Mononuclear cell (primary cell): ENCODE results near the gene TCF19. TPM values are rescaled to one million over a fixed set of nuclear protein-coding genes. Genes with fewer than 3 reads are reported as not detected.
"Not testable (repeated sequence)": the region's sequence is repeated elsewhere in the genome, so short reads cannot be mapped to it uniquely, and the experiment has no call there.

ENCODE experiments used
- H3K27me3 ChIP-seq: 2 replicates; pipeline ENCODE4 v1.6.0; 2011; ENCODE audit warnings: low read length, control low read depth; ENCODE audit not compliant: insufficient read depth
- H3K4me1 ChIP-seq: 2 replicates; pipeline ENCODE4 v1.5.1; 2011; ENCODE audit warnings: mild to moderate bottlenecking, low read length, control low read depth; ENCODE audit not compliant: insufficient read depth
- H3K4me3 ChIP-seq: 2 replicates; pipeline ENCODE4 v1.5.1; 2011; ENCODE audit warnings: mild to moderate bottlenecking, low read length, moderate library complexity
- H3K9me3 ChIP-seq: 2 replicates; pipeline ENCODE4 v1.5.1; 2011; ENCODE audit warnings: low read depth, mild to moderate bottlenecking, control low read depth, low read length
- total RNA-seq: library from RNA; depleted of rRNA; stranded (reverse); fragments of >200 nt; gene quantifications from one replicate; pipeline ENCODE4 v1.2.3, GENCODE V29; 2012

The TCF19 gene
- total RNA-seq, 1 donor: 1.9 TPM

DNA sequence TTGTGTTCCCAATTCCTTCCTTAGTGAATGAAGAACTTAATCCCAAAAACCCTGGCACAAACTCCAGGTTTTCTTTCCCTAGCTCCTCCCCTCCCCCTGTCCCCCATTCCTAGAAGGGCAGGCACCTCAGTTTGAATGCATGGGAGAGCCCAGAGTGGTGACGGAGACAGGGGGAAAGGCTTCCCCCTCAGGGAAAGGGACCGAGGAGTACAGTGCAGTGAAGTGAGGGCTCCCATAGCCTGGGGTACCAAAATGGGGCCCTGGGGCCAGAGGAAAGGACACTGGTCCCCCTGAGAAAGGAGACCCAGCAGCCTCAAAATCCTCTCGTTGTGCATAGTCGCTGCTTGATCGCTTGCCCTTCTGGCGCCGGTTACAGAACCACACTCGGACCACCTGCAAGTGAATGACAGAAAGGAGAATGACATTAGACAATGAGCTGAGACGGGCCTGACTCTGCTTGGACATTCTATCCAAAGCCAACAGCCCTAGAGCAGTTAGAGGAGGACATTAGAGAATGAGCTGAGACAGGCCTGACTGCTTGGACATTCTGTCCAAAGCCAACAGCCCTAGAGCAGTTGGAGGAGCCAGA lies 6.2 kb downstream of the TCF19 start:
- H3K9me3 ChIP-seq, H3K4me1 ChIP-seq, H3K4me3 ChIP-seq, H3K27me3 ChIP-seq: not testable (repeated sequence)

DNA sequence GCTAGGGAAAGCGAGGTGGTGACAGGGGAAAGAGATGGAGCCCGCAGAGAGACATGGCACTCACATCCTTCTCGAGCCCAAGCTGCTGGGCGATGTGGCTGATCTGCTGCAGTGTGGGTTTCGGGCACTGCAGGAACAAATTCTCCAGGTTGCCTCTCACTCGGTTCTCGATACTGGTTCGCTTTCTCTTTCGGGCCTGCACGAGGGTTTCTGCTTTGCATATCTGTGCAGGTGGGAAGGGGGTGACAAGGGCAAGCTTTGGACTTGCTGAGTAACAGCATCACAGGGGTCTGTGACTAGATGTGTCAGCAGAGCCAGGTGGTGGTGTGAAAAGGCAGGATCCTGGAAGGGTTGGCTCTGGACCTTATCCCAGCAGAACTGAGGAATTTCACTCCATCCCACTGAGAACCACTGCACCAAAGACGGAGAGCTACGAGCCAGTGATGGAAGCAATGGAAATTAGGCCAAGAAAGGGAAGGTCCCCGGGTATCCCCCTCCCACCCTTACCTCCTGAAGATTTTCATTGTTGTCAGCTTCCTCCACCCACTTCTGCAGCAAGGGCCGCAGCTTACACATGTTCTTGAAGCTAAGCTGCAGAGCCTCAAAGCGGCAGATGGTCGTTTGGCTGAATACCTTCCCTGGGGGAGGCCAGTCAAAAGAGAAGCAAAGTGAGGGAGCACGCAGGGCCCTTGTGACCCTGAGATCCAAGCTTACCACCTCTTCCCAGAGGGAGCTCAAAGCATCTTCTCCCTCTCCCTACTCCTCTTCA lies 6.9 kb downstream of the TCF19 start:
- not testable (repeated sequence) for H3K4me1 ChIP-seq, H3K9me3 ChIP-seq, H3K27me3 ChIP-seq, H3K4me3 ChIP-seq

DNA sequence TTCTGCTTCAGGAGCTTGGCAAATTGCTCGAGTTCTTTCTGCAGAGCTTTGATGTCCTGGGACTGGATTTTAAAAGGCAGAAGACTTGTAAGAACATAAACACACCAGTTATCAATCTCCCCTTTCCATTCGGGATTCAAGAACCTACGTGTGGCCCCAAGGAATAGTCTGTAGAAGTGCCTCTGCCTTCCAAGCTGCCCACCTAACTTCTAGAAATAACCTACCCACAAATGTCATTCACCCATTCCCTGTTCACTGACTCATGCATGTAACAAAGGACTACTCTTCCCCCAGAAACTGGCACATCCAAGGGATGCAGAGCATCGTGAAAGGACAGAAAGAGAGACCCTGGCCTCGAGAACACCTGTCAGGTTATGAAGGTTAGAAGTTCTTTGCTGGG lies 7.6 kb downstream of the TCF19 start:
- H3K27me3 ChIP-seq: no peaks in the 10 kb centered on the region
- H3K4me1 ChIP-seq: no peaks in the 10 kb centered on the region
- H3K9me3 ChIP-seq: no peaks in the 10 kb centered on the region
- H3K4me3 ChIP-seq: no peak overlapping the region

DNA sequence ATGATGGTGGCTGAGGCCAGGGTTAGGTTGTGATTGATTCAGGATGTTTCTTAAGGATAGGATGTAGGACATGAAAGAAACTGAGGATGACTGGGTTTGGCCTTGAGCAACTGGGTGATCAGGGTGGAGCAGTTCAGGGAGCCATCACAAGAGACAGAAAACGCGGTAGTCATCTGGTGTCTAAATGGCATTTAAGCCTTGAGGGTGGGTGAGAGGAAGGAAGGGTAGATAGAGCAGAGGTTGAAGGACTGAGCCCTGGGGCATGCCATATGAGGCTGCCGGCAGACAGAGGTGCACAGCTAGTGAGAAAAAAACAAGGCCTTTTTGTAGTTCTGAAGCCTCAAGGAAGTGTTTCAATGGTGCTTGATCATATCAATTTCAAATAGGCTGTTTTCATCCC lies 10.2 kb downstream of the TCF19 start:
- H3K4me1 ChIP-seq: no peaks in the 10 kb centered on the region
- H3K9me3 ChIP-seq: no peaks in the 10 kb centered on the region
- no peaks in the 10 kb centered on the region for H3K27me3 ChIP-seq
- no peak overlapping the region for H3K4me3 ChIP-seq

DNA sequence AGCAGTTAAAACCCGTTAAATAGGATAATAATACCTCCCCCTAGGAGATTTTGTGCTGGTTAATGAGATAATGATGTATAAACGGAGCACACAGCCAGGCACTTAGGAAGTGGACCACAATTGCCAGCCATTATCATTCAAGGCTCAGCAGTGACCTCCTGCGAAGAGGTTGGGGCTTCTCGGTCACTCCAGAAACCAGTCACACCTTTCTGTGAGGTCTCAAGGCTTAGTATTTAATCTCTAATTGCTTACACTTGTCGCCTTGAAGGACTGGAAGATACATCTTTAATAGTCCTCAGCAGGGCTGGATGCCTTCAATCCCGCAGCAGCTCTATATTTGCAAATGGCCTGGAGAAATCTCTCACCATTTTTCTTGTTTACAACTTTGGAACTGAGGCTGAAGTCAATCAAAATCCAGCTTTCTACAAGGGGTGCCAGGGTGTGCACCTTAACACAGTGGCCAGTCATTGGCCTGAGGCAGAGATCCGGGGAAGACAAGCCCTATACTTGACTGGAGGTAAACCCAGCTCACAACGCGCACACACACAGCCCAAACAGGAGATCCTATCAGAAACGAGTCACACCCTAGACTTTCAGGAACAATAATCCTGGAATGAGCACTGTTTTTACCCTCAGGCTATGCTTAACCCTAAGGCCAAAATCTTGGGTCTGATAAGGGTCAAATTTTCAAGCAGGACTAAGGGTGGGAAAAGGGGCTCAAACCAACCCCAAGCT lies 10.9 kb downstream of the TCF19 start:
- H3K9me3 ChIP-seq: no peaks in the 10 kb centered on the region
- H3K4me1 ChIP-seq: no peaks in the 10 kb centered on the region
- no peak overlapping the region for H3K4me3 ChIP-seq
- H3K27me3 ChIP-seq: no peaks in the 10 kb centered on the region

DNA sequence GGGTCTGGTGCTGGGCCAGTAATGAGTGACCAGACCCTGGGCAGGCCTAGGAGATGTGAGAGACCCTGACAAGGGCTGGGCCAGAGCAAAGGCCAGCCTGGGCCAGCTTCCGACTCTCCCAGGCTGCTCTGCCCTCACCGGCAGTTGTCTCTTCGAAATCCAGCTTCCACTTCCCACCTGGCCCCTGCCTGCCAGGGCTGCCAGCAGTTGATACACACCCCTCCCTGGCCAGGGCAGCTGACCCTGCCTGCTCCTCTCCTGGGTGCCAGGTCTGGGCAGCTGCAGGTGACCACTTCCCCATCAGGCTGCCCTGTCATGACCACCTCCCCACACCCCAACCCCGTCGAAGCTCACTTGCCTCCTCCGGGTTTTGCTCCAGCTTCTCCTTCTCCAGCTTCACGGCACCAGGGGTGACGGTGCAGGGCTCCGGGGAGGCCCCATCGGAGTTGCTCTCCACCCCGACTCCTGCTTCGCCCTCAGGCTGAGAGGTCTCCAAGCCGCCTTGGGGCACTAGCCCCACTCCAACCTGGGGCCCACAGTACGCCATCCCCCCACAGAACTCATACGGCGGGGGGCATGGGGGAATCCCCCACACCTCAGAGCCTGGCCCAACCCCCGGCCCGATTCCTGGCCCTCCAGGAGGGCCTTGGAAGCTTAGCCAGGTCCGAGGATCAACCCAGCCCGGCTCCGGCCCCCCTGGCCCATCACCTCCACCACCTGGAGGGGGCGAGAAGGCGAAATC lies 11.6 kb downstream of the TCF19 start:
- H3K9me3 ChIP-seq, H3K4me1 ChIP-seq, H3K4me3 ChIP-seq, H3K27me3 ChIP-seq: not testable (repeated sequence)

DNA sequence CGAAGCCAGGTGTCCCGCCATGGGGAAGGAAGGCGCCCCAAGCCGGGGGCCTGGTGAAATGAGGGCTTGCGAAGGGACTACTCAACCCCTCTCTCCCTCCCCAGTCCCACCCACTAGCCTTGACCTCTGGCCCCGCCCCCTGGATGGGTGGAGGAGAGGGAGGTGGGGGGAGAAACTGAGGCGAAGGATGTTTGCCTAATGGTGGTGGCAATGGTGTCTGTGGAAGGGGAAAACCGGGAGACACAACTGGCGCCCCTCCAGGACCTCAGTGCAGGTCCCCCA lies 12.2 kb downstream of the TCF19 start, which contains the start of gene POU5F1:
Gene POU5F1 (minus strand): TSS at position 83 of the 282 bp plus-strand sequence. CDS start 62 bp downstream, at position 21.
- Histone ChIP-seq H3K4me1 (no peaks in the 10 kb centered on the region), H3K4me3 (no peak within 1 kb of the TSS)

DNA sequence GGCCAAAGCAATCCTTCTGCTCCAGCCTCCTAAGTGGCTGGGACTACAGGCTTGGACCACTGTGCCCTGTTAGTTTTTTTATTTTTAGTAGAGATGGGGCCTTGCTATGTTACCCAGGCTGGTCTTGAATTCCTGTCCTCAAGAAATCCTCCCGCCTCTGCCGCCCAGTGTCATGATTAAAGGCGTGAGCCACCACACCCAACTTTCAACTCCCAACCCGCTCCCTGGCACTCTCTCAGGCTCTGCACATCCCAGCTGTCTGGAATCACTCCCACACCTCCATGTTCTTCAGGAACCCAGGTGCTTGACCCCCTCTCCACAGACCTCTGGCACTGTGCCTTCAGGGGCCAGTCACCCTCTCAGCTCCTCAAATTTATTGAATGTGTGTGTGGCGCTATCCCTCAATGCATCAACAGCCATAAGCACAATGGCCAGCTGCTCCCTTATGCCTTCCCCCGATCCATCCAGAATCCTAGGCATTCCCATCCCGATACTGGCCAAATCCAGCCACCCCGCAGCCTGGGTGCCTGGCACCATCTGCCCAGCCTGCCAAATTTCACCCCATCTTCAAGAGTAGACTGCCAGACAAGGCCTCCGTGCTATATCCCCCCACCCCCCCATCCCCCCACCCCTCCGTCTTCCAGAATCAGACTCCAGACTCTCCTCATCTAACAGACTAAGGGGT lies 12.7 kb downstream of the TCF19 start:
- H3K4me1 ChIP-seq: no peaks in the 10 kb centered on the region
- H3K9me3 ChIP-seq: no peaks in the 10 kb centered on the region

More for the DNA sequence above, 12.2 kb downstream of the TCF19 start, which contains the start of gene POU5F1:
- no peaks in the 10 kb centered on the region for H3K27me3 ChIP-seq
- no peaks in the 10 kb centered on the region for H3K9me3 ChIP-seq

DNA sequence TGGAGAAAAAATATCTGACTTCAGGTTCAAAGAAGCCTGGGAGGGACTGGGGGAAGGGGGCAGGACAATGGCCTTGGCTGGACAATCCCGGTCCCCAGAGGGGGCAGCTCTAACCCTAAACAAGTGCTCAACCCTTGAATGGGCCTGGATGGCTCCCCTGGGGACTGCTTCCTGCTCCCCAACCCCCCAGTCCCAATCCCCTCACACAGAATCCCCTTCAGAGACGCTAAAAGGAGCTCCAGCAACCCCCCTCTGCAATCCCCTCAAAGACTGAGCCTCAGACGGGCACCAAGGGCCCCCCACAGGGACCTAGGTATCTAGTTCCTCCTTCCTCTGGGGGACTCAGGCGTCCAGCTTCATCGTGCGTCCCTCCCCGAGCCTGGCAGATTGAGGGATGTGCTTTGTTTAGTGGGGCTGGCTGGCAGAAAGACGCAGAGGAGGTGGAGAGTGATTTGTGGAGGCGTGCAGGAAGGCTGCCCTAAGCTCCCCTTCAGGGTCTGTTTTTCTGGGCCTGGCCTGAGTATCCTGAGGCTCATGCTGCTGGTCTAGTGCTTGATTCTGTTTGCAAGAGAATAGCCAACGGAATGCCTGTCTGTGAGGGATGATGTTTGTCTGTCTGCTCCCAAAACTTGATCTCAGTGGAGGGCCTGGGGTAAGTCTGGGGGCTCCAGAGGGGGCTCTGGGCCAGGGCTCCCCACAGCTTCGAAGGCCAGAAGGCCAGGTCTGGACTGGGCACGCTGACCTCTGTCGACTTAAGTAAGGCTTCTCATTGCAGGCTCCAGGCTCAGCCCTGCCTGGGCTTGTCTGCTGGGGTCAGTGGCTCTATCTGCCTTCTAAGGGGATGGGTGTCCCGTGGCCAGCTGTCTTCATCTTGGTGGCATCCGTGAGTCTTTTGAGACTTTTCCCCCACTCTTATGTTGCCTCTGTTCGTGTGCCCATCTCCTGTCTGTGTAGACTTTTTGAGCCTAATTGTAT lies 13.8 kb downstream of the TCF19 start:
- Histone ChIP-seq H3K4me1 (no peaks in the 10 kb centered on the region), H3K9me3 (no peaks in the 10 kb centered on the region)

More for the DNA sequence above, 12.7 kb downstream of the TCF19 start:
- H3K27me3 ChIP-seq: no peaks in the 10 kb centered on the region
- H3K4me3 ChIP-seq: no peak overlapping the region

DNA sequence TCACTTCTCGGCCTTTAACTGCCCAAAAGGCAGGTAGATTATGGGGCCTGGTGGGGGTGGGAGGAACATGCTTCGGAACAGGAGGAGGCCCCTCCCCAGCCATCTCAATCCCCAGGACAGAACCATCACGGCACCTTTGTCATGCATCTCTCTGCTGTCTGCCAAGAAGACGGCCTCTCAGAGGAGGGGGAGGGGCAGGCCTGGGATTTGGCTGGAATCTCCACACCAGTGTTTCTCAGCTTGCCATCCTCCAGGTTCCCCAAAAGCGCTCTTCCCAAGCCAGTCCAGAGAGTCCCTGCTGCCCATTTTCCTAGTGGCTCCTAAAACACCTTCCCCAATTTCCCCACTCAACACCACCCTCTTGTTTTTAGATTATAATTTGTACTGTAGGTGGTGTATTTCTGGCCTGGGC lies 14.6 kb downstream of the TCF19 start:
- Histone ChIP-seq H3K9me3 (no peaks in the 10 kb centered on the region), H3K4me1 (no peaks in the 10 kb centered on the region), H3K4me3 (no peak overlapping the region), H3K27me3 (no peaks in the 10 kb centered on the region)

More for the DNA sequence above, 13.8 kb downstream of the TCF19 start:
- no peak overlapping the region for H3K4me3 ChIP-seq
- no peaks in the 10 kb centered on the region for H3K27me3 ChIP-seq

DNA sequence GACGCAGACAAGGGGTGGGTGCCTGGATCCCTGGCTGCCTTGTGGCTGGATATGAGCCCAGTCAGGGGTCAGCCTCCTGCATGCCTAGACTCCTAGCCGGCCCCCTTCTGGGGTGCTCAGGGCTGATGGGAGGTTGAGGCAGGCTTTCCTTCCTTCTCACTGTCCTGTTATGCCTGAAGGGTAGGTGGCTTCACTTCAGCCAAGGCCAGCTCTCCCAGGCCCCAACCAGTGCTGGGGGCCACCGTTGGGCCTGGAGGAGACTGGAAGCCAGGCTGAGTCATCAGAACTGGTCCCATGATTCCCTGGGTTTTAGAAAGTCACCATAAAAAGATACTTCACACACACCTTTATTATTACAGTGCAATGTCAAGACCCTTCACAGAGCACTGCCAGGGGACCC lies 15.0 kb downstream of the TCF19 start:
- Histone ChIP-seq H3K4me3 (no peak overlapping the region), H3K27me3 (no peaks in the 10 kb centered on the region)

DNA sequence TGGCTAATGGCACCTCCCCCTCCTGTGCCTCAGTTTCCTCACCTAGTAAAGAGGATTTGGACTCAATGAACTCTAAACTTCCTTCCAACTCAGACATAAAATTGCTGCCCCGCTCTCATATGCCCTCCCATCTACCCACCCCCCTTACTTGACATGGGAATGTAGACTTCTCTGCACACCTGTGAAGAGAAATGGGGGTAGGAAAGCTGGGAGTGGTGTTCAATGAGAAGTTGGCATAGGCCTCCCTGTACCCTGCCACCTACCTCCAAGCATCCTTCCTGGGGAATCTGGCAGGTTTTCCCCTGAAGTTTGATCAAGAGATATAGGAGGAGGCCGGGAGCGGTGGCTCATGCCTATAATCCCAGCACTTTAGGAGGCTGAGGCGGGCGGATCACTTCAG lies 16.0 kb downstream of the TCF19 start:
- H3K9me3 ChIP-seq: no peaks in the 10 kb centered on the region
- no peak overlapping the region for H3K4me3 ChIP-seq
- no peaks in the 10 kb centered on the region for H3K27me3 ChIP-seq
- no peaks in the 10 kb centered on the region for H3K4me1 ChIP-seq

More for the DNA sequence above, 15.0 kb downstream of the TCF19 start:
- Histone ChIP-seq H3K4me1 (no peaks in the 10 kb centered on the region), H3K9me3 (no peaks in the 10 kb centered on the region)

DNA sequence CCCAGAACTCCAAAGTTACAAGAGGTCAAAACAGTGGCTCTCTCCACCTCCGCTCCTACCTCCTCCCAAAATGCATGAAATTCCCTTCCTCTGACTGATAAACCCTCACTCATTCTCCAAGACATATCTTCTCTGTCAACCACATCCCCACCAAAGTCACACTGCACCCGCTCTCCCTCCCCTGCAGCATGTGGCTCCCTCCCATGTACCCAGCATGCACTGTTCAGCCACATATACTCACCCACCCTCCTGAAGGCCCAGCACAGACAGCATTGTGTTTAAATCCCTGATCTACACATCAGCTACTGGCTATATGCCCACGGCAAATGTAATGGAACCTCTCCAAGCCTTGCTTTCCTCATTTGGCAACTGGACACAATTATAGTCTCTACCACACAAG lies 17.6 kb downstream of the TCF19 start:
- Histone ChIP-seq H3K9me3 (no peaks in the 10 kb centered on the region), H3K4me3 (no peak overlapping the region), H3K27me3 (no peaks in the 10 kb centered on the region), H3K4me1 (no peaks in the 10 kb centered on the region)
